H9 (cell line): ENCODE data around the gene TMEM81. TPM values are rescaled to one million over a fixed set of nuclear protein-coding genes. Genes with fewer than 3 reads are reported as not detected.

Source experiments
- DNase-seq: peaks from one replicate; pipeline ENCODE4 v3.0.0-alpha.2; 2017
- H2AFZ ChIP-seq: one replicate; pipeline ENCODE4 v1.6.1; 2013; ENCODE audit warnings: mild to moderate bottlenecking, low read length, control low read depth, moderate library complexity
- H2AK5ac ChIP-seq: 2 replicates; pipeline ENCODE4 v1.6.1; 2013; ENCODE audit warnings: low read length, control low read depth, mixed read lengths; ENCODE audit not compliant: insufficient read length
- H2BK120ac ChIP-seq: one replicate; pipeline ENCODE4 v1.6.1; 2013; ENCODE audit warnings: low read depth, mild to moderate bottlenecking, low read length, control low read depth, inconsistent platforms; ENCODE audit not compliant: poor library complexity, severe bottlenecking
- H2BK12ac ChIP-seq: 2 replicates; pipeline ENCODE4 v1.6.1; 2013; ENCODE audit warnings: low read length, control low read depth, mixed read lengths, low read depth; ENCODE audit not compliant: insufficient read length
- H2BK15ac ChIP-seq: 2 replicates; pipeline ENCODE4 v1.6.1; 2013; ENCODE audit warnings: low read depth, low read length, control low read depth
- H2BK20ac ChIP-seq: one replicate; pipeline ENCODE4 v1.6.1; 2013; ENCODE audit warnings: low read depth, mild to moderate bottlenecking, low read length, control low read depth, inconsistent platforms; ENCODE audit not compliant: poor library complexity, severe bottlenecking
- H2BK5ac ChIP-seq: 2 replicates; pipeline ENCODE4 v1.6.1; 2013; ENCODE audit warnings: low read length, control low read depth, mixed read lengths; ENCODE audit not compliant: insufficient read length
- H3K14ac ChIP-seq: 2 replicates; pipeline ENCODE4 v1.6.1; 2013; ENCODE audit warnings: low read length, control low read depth; ENCODE audit not compliant: insufficient read depth
- H3K18ac ChIP-seq: 2 replicates; pipeline ENCODE4 v1.6.1; 2013; ENCODE audit warnings: low read depth, mild to moderate bottlenecking, mixed read lengths, low read length, control low read depth; ENCODE audit not compliant: insufficient read length
- H3K23ac ChIP-seq: 2 replicates; pipeline ENCODE4 v1.6.1; 2013; ENCODE audit warnings: low read length, control low read depth, mixed read lengths, low read depth; ENCODE audit not compliant: insufficient read length
- H3K23me2 ChIP-seq: 2 replicates; pipeline ENCODE4 v1.6.1; 2013; ENCODE audit warnings: low read depth, mild to moderate bottlenecking, mixed read lengths, low read length, control low read depth; ENCODE audit not compliant: insufficient read length, poor library complexity, severe bottlenecking
- H3K27ac ChIP-seq: 2 replicates; pipeline ENCODE4 v1.5.1; 2013; ENCODE audit warnings: low read length, control low read depth, mixed read lengths, low read depth; ENCODE audit not compliant: insufficient read length
- H3K27me3 ChIP-seq: 2 replicates; pipeline ENCODE4 v1.6.1; 2013; ENCODE audit warnings: low read length, control low read depth, inconsistent platforms; ENCODE audit not compliant: insufficient read depth
- H3K4ac ChIP-seq: 2 replicates; pipeline ENCODE4 v1.6.1; 2013; ENCODE audit warnings: low read depth, mild to moderate bottlenecking, control low read depth, inconsistent platforms, low read length, moderate library complexity
- H3K4me1 ChIP-seq: 2 replicates; pipeline ENCODE4 v1.6.1; 2013; ENCODE audit warnings: low read length, control low read depth, inconsistent platforms; ENCODE audit not compliant: insufficient read depth
- H3K4me2 ChIP-seq: 2 replicates; pipeline ENCODE4 v1.6.1; 2013; ENCODE audit warnings: low read length, control low read depth, mixed read lengths; ENCODE audit not compliant: insufficient read length, insufficient read depth
- H3K56ac ChIP-seq: 2 replicates; pipeline ENCODE4 v1.6.1; 2013; ENCODE audit warnings: low read depth, mild to moderate bottlenecking, mixed read lengths, low read length, control low read depth; ENCODE audit not compliant: insufficient read length
- H3K79me1 ChIP-seq: 2 replicates; pipeline ENCODE4 v1.6.1; 2013; ENCODE audit warnings: low read depth, mild to moderate bottlenecking, moderate library complexity, low read length, control low read depth, inconsistent platforms; ENCODE audit not compliant: insufficient read depth, poor library complexity, severe bottlenecking
- H3K79me2 ChIP-seq: 2 replicates; pipeline ENCODE4 v1.6.1; 2013; ENCODE audit warnings: low read length, control low read depth, inconsistent platforms; ENCODE audit not compliant: insufficient read depth
- H3K9ac ChIP-seq: 2 replicates; pipeline ENCODE4 v1.6.1; 2013; ENCODE audit warnings: low read length, control low read depth, mixed read lengths; ENCODE audit not compliant: insufficient read length; ENCODE audit errors: extremely low read depth
- H3K9me3 ChIP-seq: one replicate; pipeline ENCODE4 v1.6.1; 2013; ENCODE audit warnings: low read depth, low read length, inconsistent platforms; ENCODE audit not compliant: control insufficient read depth
- H3T11ph ChIP-seq: one replicate; pipeline ENCODE4 v1.6.1; 2013; ENCODE audit warnings: mild to moderate bottlenecking, low read length, control low read depth, inconsistent platforms
- H4K20me1 ChIP-seq: one replicate; pipeline ENCODE4 v1.6.1; 2013; ENCODE audit not compliant: control insufficient read depth, insufficient read length, insufficient read depth
- H4K5ac ChIP-seq: 2 replicates; pipeline ENCODE4 v1.6.1; 2013; ENCODE audit warnings: low read depth, mild to moderate bottlenecking, mixed read lengths, low read length, control low read depth; ENCODE audit not compliant: insufficient read length
- H4K8ac ChIP-seq: replicated peaks from 2 replicates; pipeline ENCODE4 v1.6.1; 2013; ENCODE audit warnings: low read length, control low read depth, mixed read lengths, low read depth; ENCODE audit not compliant: insufficient read length
- H4K91ac ChIP-seq: 2 replicates; pipeline ENCODE4 v1.6.1; 2013; ENCODE audit warnings: low read depth, mild to moderate bottlenecking, moderate library complexity, mixed read lengths, low read length, control low read depth; ENCODE audit not compliant: insufficient read length
- H3K27ac Mint-ChIP-seq, 3 experiments: 2 replicates in 2 of 3; 3 replicates in 1 of 3; pipeline ENCODE4 v1.8.0; 2020 to 2021; ENCODE audit warnings: mixed read lengths in 3 of 3, mild to moderate bottlenecking in 1 of 3, moderate library complexity in 1 of 3
- H3K27me3 Mint-ChIP-seq: 2 replicates; pipeline ENCODE4 v1.8.0; 2021; ENCODE audit warnings: low read depth, mild to moderate bottlenecking, moderate library complexity, mixed read lengths
- H3K36me3 Mint-ChIP-seq, 3 experiments: 2 replicates in 2 of 3; 3 replicates in 1 of 3; pipeline ENCODE4 v1.8.0; 2020 to 2021; ENCODE audit warnings: low read depth in 3 of 3, mixed read lengths in 3 of 3; ENCODE audit not compliant: insufficient read depth in 1 of 3
- H3K4me1 Mint-ChIP-seq, 2 experiments: 2 replicates each; pipeline ENCODE4 v1.8.0; 2020; ENCODE audit warnings: mixed read lengths in 2 of 2
- H3K4me3 Mint-ChIP-seq, 2 experiments: 2 replicates in 1 of 2; 3 replicates in 1 of 2; pipeline ENCODE4 v1.8.0; 2020 to 2021; ENCODE audit warnings: mild to moderate bottlenecking in 2 of 2, mixed read lengths in 2 of 2, moderate library complexity in 1 of 2
- H3K9me3 Mint-ChIP-seq, 2 experiments: 2 replicates in 1 of 2; 3 replicates in 1 of 2; pipeline ENCODE4 v1.8.0; 2020; ENCODE audit warnings: mild to moderate bottlenecking in 2 of 2, mixed read lengths in 2 of 2, moderate library complexity in 1 of 2
- CTCF ChIP-seq: fragments of 200-600 bp; sonication (generic); conservative IDR thresholded peaks from 3 replicates; pipeline ENCODE4 v1.8.0; 2021; ENCODE audit warnings: antibody characterized with exemption, mild to moderate bottlenecking
- WGBS: extraction: QIAGEN DNeasy Blood & Tissue Kit; methylation state at CpG from one replicate; pipeline ENCODE4 v1.1.7; 2013; ENCODE audit warnings: missing lambda C conversion rate, low lambda C conversion rate, mixed read lengths; ENCODE audit not compliant: insufficient read length; ENCODE audit errors: extremely low coverage; 5-methylcytosine and 5-hydroxymethylcytosine counted together
- total RNA-seq: library from RNA; stranded (reverse); gene quantifications from 2 replicates; pipeline ENCODE4 v1.2.1, GENCODE V29; 2021

The TMEM81 gene
- total RNA-seq, 1 experiment from 2014 or later = 3.0 TPM

- H2BK5ac ChIP-seq = no peak overlapping the region
- no peak overlapping the region for H3K56ac ChIP-seq
- H3K27me3 Mint-ChIP-seq = peaks cover 3% of the 10 kb centered on the region; the same call in 1 of the 2 replicates
- no peak overlapping the region for H4K5ac ChIP-seq
- no peak overlapping the region for H2BK15ac ChIP-seq
- H3T11ph ChIP-seq = no peak overlapping the region
- no peak overlapping the region for H4K91ac ChIP-seq
- no peaks in the 10 kb centered on the region for H3K79me2 ChIP-seq
- H2AK5ac ChIP-seq = no peak overlapping the region
- peaks cover 4% of the 10 kb centered on the region in 2 experiments for H3K4me1 Mint-ChIP-seq
- peak overlapping the region in 1 of 3 experiments; percentile 84; a peak in 1 of 7 replicates for H3K27ac Mint-ChIP-seq
- no peak overlapping the region for H3K4me2 ChIP-seq
- no peak overlapping the region for H4K8ac ChIP-seq
- no CpG with 5 or more reads among the region's 14 CpGs for WGBS
- H3K79me1 ChIP-seq = no peaks in the 10 kb centered on the region
- TF ChIP-seq CTCF = no peak
- no peak overlapping the region for H2BK20ac ChIP-seq
- H4K20me1 ChIP-seq = no peaks in the 10 kb centered on the region
- H3K23me2 ChIP-seq = peaks cover 3% of the 10 kb centered on the region
- H2BK120ac ChIP-seq = no peak overlapping the region
- no peaks in the 10 kb centered on the region for H3K9me3 ChIP-seq
- no peaks in the 10 kb centered on the region for H3K36me3 Mint-ChIP-seq
- no peak for DNase-seq
- no peak overlapping the region for H3K4me3 Mint-ChIP-seq
- no peaks in the 10 kb centered on the region for H3K4me1 ChIP-seq
- no peak overlapping the region for H3K9ac ChIP-seq
- H2BK12ac ChIP-seq = no peak overlapping the region
- no peak overlapping the region for H2AFZ ChIP-seq
- H3K14ac ChIP-seq = no peak overlapping the region
- H3K27ac ChIP-seq = no peak overlapping the region
- H3K9me3 Mint-ChIP-seq = no peaks in the 10 kb centered on the region
- H3K27me3 ChIP-seq = no peaks in the 10 kb centered on the region
- H3K4ac ChIP-seq = no peak overlapping the region
- H3K18ac ChIP-seq = no peak overlapping the region
- no peak overlapping the region for H3K23ac ChIP-seq
Observed at GRCh38 chr1:205065666-205066065, 18.6 kb downstream of the TMEM81 start.
